ENCODE results near the gene PRMT1.
A peak's percentile ranks its signal among the peaks of the same experiment; 100 is the strongest.

Gene PRMT1

DNA sequence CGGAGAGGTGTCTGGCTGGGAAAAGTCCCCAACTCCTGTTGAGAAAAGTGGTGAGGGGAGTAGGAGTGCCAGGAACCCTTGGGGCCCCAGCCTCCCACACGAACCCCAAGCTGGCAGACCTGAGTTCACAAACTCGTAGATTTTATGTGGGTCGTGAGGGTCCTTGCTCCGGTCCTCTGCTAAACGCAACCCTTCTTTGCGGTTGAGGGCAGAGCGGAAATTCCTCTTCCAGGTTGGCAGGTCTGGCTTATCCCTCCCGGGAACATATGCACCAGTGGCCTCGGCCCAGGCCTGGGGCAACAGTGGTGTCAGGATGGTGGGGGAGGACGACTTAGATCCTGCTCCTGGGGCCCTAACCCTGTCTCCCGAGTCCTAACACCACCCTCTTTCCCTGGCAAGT, 13.8 kb upstream of the PRMT1 start:
- H3K27ac ChIP-seq, result peak overlapping the region in 1 of 11 experiments; percentile 80; a peak in 1 of 22 replicates
- no peaks in the 10 kb centered on the region for H3K27me3 ChIP-seq
- H4K20me1 ChIP-seq, result peaks cover 26 to 81% (median 57%) of the 10 kb centered on the region in 11 experiments; a peak in 20 of 22 replicates
- H3K36me3 ChIP-seq, result peaks cover 46 to 63% (median 56%) of the 10 kb centered on the region in 11 experiments
- peaks cover 27 to 37% (median 31%) of the 10 kb centered on the region in 10 experiments for H3K4me1 ChIP-seq
- no peaks in the 10 kb centered on the region for H3K9me3 ChIP-seq (replicated peaks in 1 of 11)
- no peak for TF ChIP-seq Cebpa-rat (IDR thresholded peaks at IDR 0.05)
- H3K4me2 ChIP-seq, result peak overlapping the region; percentile 89 to 99 (median 98)
- H3K4me3 ChIP-seq, result peak overlapping the region in 3 of 10 experiments; percentile 3 to 90 (median 83); a peak in 2 of 20 replicates
- peak overlapping the region; percentile 25 to 90 (median 87); a peak in 16 of 22 replicates for H3K9ac ChIP-seq

- Histone ChIP-seq H3K4me1 (peaks cover 27 to 47% (median 31%) of the 10 kb centered on the region in 10 experiments), H3K9ac (peak overlapping the region; percentile 81 to 90 (median 87)), H3K4me3 (peak overlapping the region; percentile 78 to 99 (median 86)), H4K20me1 (peaks cover 20 to 70% (median 45%) of the 10 kb centered on the region in 11 experiments; a peak in 20 of 22 replicates), H3K27ac (peak overlapping the region; percentile 33 to 83 (median 76); a peak in 21 of 22 replicates), H3K36me3 (peaks cover 34 to 63% (median 55%) of the 10 kb centered on the region in 11 experiments), H3K4me2 (peak overlapping the region; percentile 89 to 99 (median 98)), H3K27me3 (no peaks in the 10 kb centered on the region), H3K9me3 (replicated peaks in 1 of 11) (no peaks in the 10 kb centered on the region)
- no peak for TF ChIP-seq Cebpa-rat (IDR thresholded peaks at IDR 0.05)
Observed at GRCh38 chr19:49664171-49665035, 12.7 kb upstream of the PRMT1 start.

- TF ChIP-seq Cebpa-rat (IDR thresholded peaks at IDR 0.05), result no peak
- Histone ChIP-seq H3K9ac (peak overlapping the region; percentile 81 to 90 (median 87)), H3K27ac (peak overlapping the region; percentile 33 to 83 (median 76); a peak in 21 of 22 replicates)
Observed at GRCh38 chr19:49665036-49665350, 12.1 kb upstream of the PRMT1 start.

GRCh38 chr19:49665351-49666119, 11.5 kb upstream of the PRMT1 start, which contains the start of the genes BCL2L12 and IRF3:
Gene BCL2L12, plus strand, starts transcription at chr19:49665933. Its CDS starts 760 bp downstream, at chr19:49666693.
Gene IRF3, minus strand, starts transcription at chr19:49665857. Its CDS starts 1,019 bp downstream, at chr19:49664838.
- Histone ChIP-seq H3K4me2 (peak within 1 kb of the TSS; percentile 90 to 99 (median 98)), H3K9me3 (replicated peaks in 1 of 11) (no peaks in the 10 kb centered on the region)

More at GRCh38 chr19:49665036-49665350, 12.1 kb upstream of the PRMT1 start:
- Histone ChIP-seq H3K4me1 (peaks cover 27 to 52% (median 31%) of the 10 kb centered on the region in 10 experiments), H3K36me3 (peaks cover 30 to 63% (median 57%) of the 10 kb centered on the region in 11 experiments), H3K9me3 (replicated peaks in 1 of 11) (no peaks in the 10 kb centered on the region), H4K20me1 (peaks cover 19 to 69% (median 40%) of the 10 kb centered on the region in 11 experiments; a peak in 20 of 22 replicates), H3K4me3 (peak overlapping the region; percentile 78 to 99 (median 86)), H3K27me3 (no peaks in the 10 kb centered on the region), H3K4me2 (peak overlapping the region; percentile 89 to 99 (median 98))

GRCh38 chr19:49666120-49666444, 11.0 kb upstream of the PRMT1 start:
- Histone ChIP-seq H4K20me1 (peaks cover 13 to 64% (median 33%) of the 10 kb centered on the region in 11 experiments; a peak in 20 of 22 replicates), H3K27me3 (no peaks in the 10 kb centered on the region), H3K9ac (peak overlapping the region; percentile 81 to 90 (median 87)), H3K4me3 (peak overlapping the region; percentile 78 to 99 (median 86)), H3K36me3 (peaks cover 29 to 63% (median 56%) of the 10 kb centered on the region in 11 experiments), H3K4me2 (peak overlapping the region; percentile 90 to 99 (median 98)), H3K4me1 (peaks cover 27 to 55% (median 31%) of the 10 kb centered on the region in 10 experiments), H3K9me3 (replicated peaks in 1 of 11) (no peaks in the 10 kb centered on the region), H3K27ac (peak overlapping the region; percentile 68 to 83 (median 76))
- no peak for TF ChIP-seq Cebpa-rat (IDR thresholded peaks at IDR 0.05)

More at GRCh38 chr19:49665351-49666119, 11.5 kb upstream of the PRMT1 start, which contains the start of the genes BCL2L12 and IRF3:
- H3K4me1 ChIP-seq, result peaks cover 27 to 54% (median 31%) of the 10 kb centered on the region in 10 experiments
- no peaks in the 10 kb centered on the region for H3K27me3 ChIP-seq
- H3K4me3 ChIP-seq, result peak within 1 kb of the TSS; percentile 78 to 99 (median 86)
- H3K27ac ChIP-seq, result peak within 1 kb of the TSS; percentile 68 to 83 (median 76)
- H3K9ac ChIP-seq, result peak within 1 kb of the TSS; percentile 81 to 90 (median 87)
- TF ChIP-seq Cebpa-rat (IDR thresholded peaks at IDR 0.05), result no peak
- peaks cover 30 to 63% (median 57%) of the 10 kb centered on the region in 11 experiments for H3K36me3 ChIP-seq
- peaks cover 14 to 68% (median 35%) of the 10 kb centered on the region in 11 experiments; a peak in 20 of 22 replicates for H4K20me1 ChIP-seq

GRCh38 chr19:49667473-49667872, 9.6 kb upstream of the PRMT1 start:
- Histone ChIP-seq H3K4me2 (peak overlapping the region; percentile 90 to 99 (median 98); a peak in 21 of 22 replicates), H3K27ac (peak overlapping the region in 6 of 11 experiments; percentile 71 to 83 (median 78); a peak in 6 of 22 replicates), H3K4me3 (peak overlapping the region in 8 of 10 experiments; percentile 78 to 95 (median 84); a peak in 9 of 20 replicates), H3K9ac (peak overlapping the region; percentile 81 to 90 (median 87); a peak in 19 of 22 replicates), H4K20me1 (peaks cover 13 to 51% (median 22%) of the 10 kb centered on the region in 11 experiments; a peak in 20 of 22 replicates), H3K36me3 (peaks cover 15 to 58% (median 44%) of the 10 kb centered on the region in 11 experiments), H3K27me3 (no peaks in the 10 kb centered on the region), H3K9me3 (replicated peaks in 1 of 11) (no peaks in the 10 kb centered on the region), H3K4me1 (peaks cover 37 to 68% (median 41%) of the 10 kb centered on the region in 10 experiments)
- TF ChIP-seq Cebpa-rat (IDR thresholded peaks at IDR 0.05), result no peak

- Histone ChIP-seq H3K27me3 (no peaks in the 10 kb centered on the region), H3K9me3 (replicated peaks in 1 of 11) (no peaks in the 10 kb centered on the region), H3K36me3 (peaks cover 9 to 61% (median 39%) of the 10 kb centered on the region in 11 experiments; a peak in 20 of 22 replicates), H3K27ac (no peak overlapping the region), H4K20me1 (peaks cover 0 to 32% (median 1%) of the 10 kb centered on the region in 11 experiments; a peak in 7 of 22 replicates), H3K9ac (peak overlapping the region in 2 of 11 experiments; percentile 7 to 21; a peak in 1 of 22 replicates), H3K4me2 (peak overlapping the region in 2 of 11 experiments; percentile 12 to 40; a peak in 3 of 22 replicates), H3K4me1 (peaks cover 32 to 64% (median 41%) of the 10 kb centered on the region in 10 experiments), H3K4me3 (no peak overlapping the region)
- no peak for TF ChIP-seq Cebpa-rat (IDR thresholded peaks at IDR 0.05)
Observed at GRCh38 chr19:49669516-49669915, 7.6 kb upstream of the PRMT1 start.
